Heart left ventricle (tissue), 16 donors: ENCODE results near the gene SMARCD3. TPM values are rescaled to one million over a fixed set of nuclear protein-coding genes. Genes with fewer than 3 reads are reported as not detected.
A peak's percentile ranks its signal among the peaks of the same experiment; 100 is the strongest.

Source experiments
- ATAC-seq, 4 donors: fragments of 200-7000 bp; cut with Tn5 transposase; one replicate each; pipeline ENCODE4 v1.9.1; 2020 to 2022; ENCODE audit warnings: moderate library complexity in 4 of 4, mild to moderate bottlenecking in 3 of 4, moderate number of reproducible peaks in 1 of 4
- DNase-seq, 5 donors: peaks; one replicate each; pipeline ENCODE4 v3.0.0-alpha.2; 2020
- H3K27ac ChIP-seq, 12 donors: fragments of 200-600 bp; sonication (generic) in 4 of 12; one replicate each; pipeline versions ENCODE4 v1.5.0 to v1.8.0; 2016 to 2022; ENCODE audit warnings: mild to moderate bottlenecking in 2 of 12
- H3K27me3 ChIP-seq, 9 donors: fragments of 200-600 bp; sonication (generic) in 2 of 9; one replicate each; pipeline versions ENCODE4 v1.5.1 to v1.8.0; 2016 to 2022; ENCODE audit warnings: mild to moderate bottlenecking in 3 of 9
- H3K36me3 ChIP-seq, 9 donors: fragments of 200-600 bp; sonication (generic) in 2 of 9; one replicate each; pipeline versions ENCODE4 v1.5.0 to v1.8.0; 2018 to 2022; ENCODE audit warnings: mild to moderate bottlenecking in 2 of 9
- H3K4me1 ChIP-seq, 12 donors: fragments of 200-600 bp; sonication (generic) in 4 of 12; one replicate each; pipeline versions ENCODE4 v1.5.0 to v1.8.0; 2016 to 2022; ENCODE audit warnings: mild to moderate bottlenecking in 3 of 12
- H3K4me3 ChIP-seq, 12 donors: fragments of 200-600 bp; sonication (generic) in 4 of 12; one replicate each; pipeline versions ENCODE4 v1.5.0 to v1.8.0; 2017 to 2022; ENCODE audit warnings: mild to moderate bottlenecking in 9 of 12, moderate library complexity in 4 of 12
- H3K9me3 ChIP-seq, 12 donors: fragments of 200-600 bp; sonication (generic) in 4 of 12; one replicate each; pipeline versions ENCODE4 v1.5.0 to v1.8.0; 2016 to 2022; ENCODE audit warnings: mild to moderate bottlenecking in 1 of 12
- CTCF ChIP-seq, 12 donors: fragments of 200-600 bp; sonication (generic) in 4 of 12; IDR thresholded peaks; one replicate each; pipeline versions ENCODE4 v1.5.0 to v1.8.0; 2018 to 2022; ENCODE audit warnings: antibody characterized with exemption in 12 of 12, mild to moderate bottlenecking in 5 of 12
- POLR2A ChIP-seq, 2 donors: fragments of 450-650 bp; IDR thresholded peaks; one replicate each; pipeline ENCODE4 v1.6.1; 2017; ENCODE audit warnings: antibody characterized with exemption in 2 of 2, mild to moderate bottlenecking in 2 of 2, moderate library complexity in 2 of 2
- WGBS, 4 donors: extraction: QIAGEN DNeasy Blood & Tissue Kit in 2 of 4; methylation state at CpG; one replicate each; pipeline versions ENCODE4 v1.1.5 to v1.1.7; 2013 to 2018; 5-methylcytosine and 5-hydroxymethylcytosine counted together
- intact Hi-C, 10 donors: fragments of 100-400 bp; cut with DNase I; formaldehyde crosslinking; loops; one replicate each; pipeline versions ENCODE4 v1.11.1 to v1.14.2; 2022
- polyA plus RNA-seq, 2 donors: library from polyadenylated mRNA; stranded (reverse); fragments of 200-250 nt; gene quantifications; one replicate each; pipeline ENCODE4 v1.2.3, GENCODE V29; 2013
- total RNA-seq, 9 donors: library from RNA; depleted of rRNA in 2 of 9; stranded (reverse); fragments of >200 nt in 2 of 9; fragmentation: NEBNext Ultra II Directional in 3 of 9; extraction: Animal tissue kit (Norgen Biotek cat#: 25700) in 3 of 9; gene quantifications; one replicate each; pipeline versions ENCODE4 v1.1.0 to v1.2.4, GENCODE V29; 2016 to 2023
- donor health status: ischemic (EF 13 %, LVEDD 7.1; RV severe dilation, severe dysfunction).
- donor health status: healthy with polysubstance abuse.
- donor health status: DM: no; HTN: yes; CAD: no.
- donor health status: DM: no; HTN: no; CAD: no.
- donor health status: ischemic (EF 25% LVEDD 6.9; RV normal size, moderate dysfunction).
- donor health status: ischemic (EF 25% LVEDD 5.7; RV mildly dilated, moderate dysfunction).
- donor health status: healthy.
- donor health status: DM: yes; HTN: yes; CAD: no.
- donor health status: ischemic (EF 35%, LVEDD 5.7; RV mildly dilated, moderate dysfunction).
- donor health status: nonischemic (EF 11% LVEDD 7.7; RV severe dilation, severe dysfunction).
- donor health status: DM: yes; HTN: yes; CAD: no.
- donor health status: PGD.
- donor health status: ischemic (EF 29% LVEDD 5.4; RV normal size, mild dysfunction).
- donor health status: nonischemic (EF 23%, LVEDD 6.1; RV moderate dilation, normal function).

Gene SMARCD3
- total and polyA plus RNA-seq, 11 donors: 59.7 to 108 (median 92.2) TPM

GRCh38 chr7:151275813-151276577, 27.5 kb upstream of the SMARCD3 start:
- no peaks in the 10 kb centered on the region for H3K36me3 ChIP-seq
- TF ChIP-seq POLR2A (IDR thresholded peaks at IDR 0.05) (no peak), CTCF (IDR thresholded peaks at IDR 0.05) (no peak)
- DNase-seq (no peak), ATAC-seq (no peak)
- H3K27me3 ChIP-seq: peaks cover 0 to 12% (median 0%) of the 10 kb centered on the region in 9 donors
- no peaks in the 10 kb centered on the region for H3K9me3 ChIP-seq
- intact Hi-C loops: no loop called here
- H3K4me3 ChIP-seq: peak overlapping the region in 2 of 12 donors; percentile 51 to 52
- WGBS, 4 donors: 28 to 36% (median 33%) methylated on average over 10 of the region's 10 CpGs
- H3K4me1 ChIP-seq: peaks cover 0 to 49% (median 4%) of the 10 kb centered on the region in 12 donors
- peak overlapping the region in 1 of 12 donors; percentile 16 for H3K27ac ChIP-seq

- Histone ChIP-seq H3K27ac (peak overlapping the region in 1 of 12 donors; percentile 16), H3K36me3 (no peaks in the 10 kb centered on the region), H3K9me3 (no peaks in the 10 kb centered on the region), H3K4me3 (no peak overlapping the region), H3K27me3 (peaks cover 0 to 6% (median 0%) of the 10 kb centered on the region in 9 donors), H3K4me1 (peaks cover 0 to 49% (median 4%) of the 10 kb centered on the region in 12 donors)
- DNase-seq (no peak), ATAC-seq (no peak)
- 80 to 90% (median 85%) methylated on average over 17 of the region's 17 CpGs for WGBS, 4 donors
- intact Hi-C loops: no loop called here
- TF ChIP-seq POLR2A (IDR thresholded peaks at IDR 0.05) (no peak), CTCF (IDR thresholded peaks at IDR 0.05) (no peak)
Observed at GRCh38 chr7:151274936-151275812, 26.7 kb upstream of the SMARCD3 start.

- H3K9me3 ChIP-seq: no peaks in the 10 kb centered on the region
- WGBS, 4 donors: 87 to 94% (median 91%) methylated on average over 7 to 9 of the region's 9 CpGs
- H3K27ac ChIP-seq: no peak overlapping the region
- intact Hi-C loops: no loop called here
- TF ChIP-seq CTCF (IDR thresholded peaks at IDR 0.05): no peak
- TF ChIP-seq POLR2A (IDR thresholded peaks at IDR 0.05): no peak
- peaks cover 0 to 49% (median 4%) of the 10 kb centered on the region in 12 donors for H3K4me1 ChIP-seq
- H3K27me3 ChIP-seq: no peaks in the 10 kb centered on the region
- H3K4me3 ChIP-seq: no peak overlapping the region
- no peaks in the 10 kb centered on the region for H3K36me3 ChIP-seq
- ATAC-seq: no peak
- no peak for DNase-seq
Observed at GRCh38 chr7:151274396-151274795, 25.9 kb upstream of the SMARCD3 start.
